Posterior cingulate gyrus (tissue), 11 donors: ENCODE measurements around the gene ACOX1.

Experiments
- DNase-seq, 10 donors: peaks; one replicate each; pipeline versions ENCODE4 v3.0.0 to v3.0.0-alpha.2; 2020 to 2021; ENCODE audit warnings: mixed read lengths in 3 of 10
- intact Hi-C: fragments of 100-400 bp; cut with DNase I; formaldehyde crosslinking; loops from one replicate; pipeline ENCODE4 v1.15.1; 2023

The ACOX1 gene

DNA sequence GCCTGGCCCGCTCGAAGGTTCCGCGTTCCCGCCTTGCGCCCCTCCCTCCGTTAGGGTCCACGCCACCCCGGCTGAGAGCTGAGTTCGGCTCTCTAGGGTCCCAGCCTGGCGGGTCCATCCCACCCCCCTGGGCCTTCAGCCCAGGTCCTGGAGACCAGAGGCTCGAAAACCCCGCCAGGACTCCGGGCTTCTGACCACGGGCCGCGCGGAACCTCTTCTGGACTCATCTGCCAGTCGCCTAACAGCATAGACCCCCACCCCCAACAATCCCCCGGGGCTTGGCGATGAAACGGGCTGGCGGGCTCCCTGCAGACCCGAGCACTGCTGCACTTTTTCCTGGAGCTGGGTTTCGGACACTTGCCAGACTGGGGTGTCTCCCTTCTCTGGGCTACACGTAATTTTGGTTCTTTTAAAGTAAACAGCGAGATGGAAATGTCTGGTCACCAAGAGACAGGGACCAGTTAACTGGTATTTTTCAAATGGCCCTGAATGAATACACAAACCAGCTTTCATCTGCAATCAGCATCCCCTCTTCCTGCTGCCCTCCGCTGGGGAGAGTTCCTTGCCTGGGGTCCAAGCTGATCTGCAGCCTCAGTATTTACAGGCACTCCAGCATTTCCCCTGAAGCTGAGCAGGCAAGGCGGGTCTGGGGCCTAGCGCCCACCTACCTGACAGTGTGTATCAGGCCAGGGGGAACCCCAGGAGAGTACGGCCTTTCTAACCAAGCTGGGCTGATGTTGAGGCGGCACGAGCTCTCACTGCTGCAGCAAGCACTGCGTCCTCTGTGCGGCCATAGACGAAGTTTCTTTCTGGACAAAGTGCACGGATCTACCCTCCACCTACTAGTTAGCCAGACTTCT lies 81.6 kb downstream of the ACOX1 start:
- intact Hi-C loops: loop anchor here (5.0 kb wide), 1 partner anchor 40 kb away; the partner anchor contains the start of gene WBP2
- peak in 1 of 10 donors; percentile 76 for DNase-seq

GRCh38 chr17:75896415-75897159 lies 82.4 kb downstream of the ACOX1 start, which contains the start of gene TRIM65:
Gene TRIM65 (minus strand): TSS chr17:75896951. CDS start chr17:75896937, 14 bp downstream.
- intact Hi-C loops: loop anchor here (5.0 kb wide), 1 partner anchor 39 kb away; the partner anchor contains the start of gene WBP2
- peak; percentile 72 to 97 (median 80) for DNase-seq

DNA sequence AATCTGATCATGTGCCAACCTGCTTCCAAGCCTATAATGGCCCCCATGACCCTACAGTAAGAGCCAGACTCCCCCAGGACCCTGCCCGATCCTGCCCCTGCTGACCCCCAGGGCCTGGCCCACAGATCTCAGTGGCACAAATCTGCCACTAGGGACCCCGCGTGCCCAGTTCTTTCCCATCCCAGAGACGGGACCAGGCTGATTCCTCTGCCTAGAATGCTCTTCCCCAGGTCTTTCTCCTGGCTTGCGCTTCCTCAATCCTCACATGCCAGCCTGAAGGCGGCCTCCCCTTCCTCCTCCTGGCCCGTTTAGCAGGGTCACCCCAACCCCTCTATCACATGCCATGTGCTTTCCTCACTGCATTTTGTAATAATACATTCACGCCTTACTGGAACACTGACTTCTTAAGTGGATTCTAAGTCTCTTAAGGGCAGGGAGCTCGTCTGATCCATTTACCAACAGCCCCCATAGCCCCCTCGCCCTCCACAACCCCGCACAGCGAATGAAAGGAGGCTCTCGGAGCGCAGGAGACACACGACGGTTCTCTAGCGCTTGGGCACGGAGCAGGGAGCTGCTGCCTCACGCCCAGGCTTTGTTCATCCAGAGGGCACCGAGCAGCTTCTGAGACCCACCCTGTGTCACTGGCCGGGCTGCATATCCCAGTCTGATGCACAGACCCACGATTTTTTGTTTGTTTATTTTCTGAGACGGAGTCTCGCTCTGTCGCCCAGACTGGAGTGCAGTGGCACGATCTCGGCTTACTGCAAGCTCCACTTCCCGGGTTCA lies 83.4 kb downstream of the ACOX1 start:
- intact Hi-C loops: loop anchor here (5.0 kb wide), 1 partner anchor 38 kb away; the partner anchor contains the start of gene WBP2
- DNase-seq: no peak

GRCh38 chr17:75894049-75894733 lies 84.8 kb downstream of the ACOX1 start:
- intact Hi-C loops: no loop called here
- no peak for DNase-seq

DNA sequence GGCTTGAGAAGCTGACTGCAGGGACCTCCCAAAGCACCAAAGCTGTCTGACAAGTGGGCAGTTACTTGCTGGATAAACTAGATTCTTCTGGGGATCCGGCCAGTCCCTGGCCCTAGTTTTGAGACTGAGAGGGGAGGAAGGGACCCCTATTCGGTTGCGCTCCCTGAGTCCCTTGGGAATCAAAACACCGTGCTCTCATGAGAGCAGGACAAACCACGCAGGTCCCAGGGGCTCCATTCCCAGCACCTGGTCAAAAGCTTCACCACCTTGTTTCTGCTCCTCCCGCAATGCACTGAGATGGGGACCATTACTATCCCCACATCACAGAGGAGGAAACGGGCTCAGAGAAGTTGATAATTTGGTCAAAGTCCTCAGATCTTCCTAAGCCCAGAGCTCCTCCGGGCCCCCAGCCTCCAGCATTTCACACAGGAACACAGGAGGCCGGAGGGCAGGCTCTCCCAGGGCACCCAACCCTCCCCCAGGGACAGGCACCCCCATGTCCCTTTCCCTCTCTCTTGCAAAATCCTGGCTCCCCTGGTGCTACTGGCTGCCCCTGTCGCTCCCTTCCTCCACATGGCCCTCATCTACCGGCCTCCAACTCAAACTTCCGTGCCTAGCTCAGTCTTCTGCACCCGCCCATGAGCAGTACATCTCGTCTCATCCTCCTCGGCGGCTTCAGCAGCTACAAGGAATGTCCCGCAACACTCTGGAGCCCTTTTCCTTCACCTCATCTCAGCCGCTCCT lies 85.5 kb downstream of the ACOX1 start:
- intact Hi-C loops: no loop called here
- no peak for DNase-seq

- peak in 1 of 10 donors; percentile 42 for DNase-seq
- intact Hi-C loops: no loop called here
These were observed 86.3 kb downstream of the ACOX1 start for GRCh38 chr17:75892556-75893224.

DNA sequence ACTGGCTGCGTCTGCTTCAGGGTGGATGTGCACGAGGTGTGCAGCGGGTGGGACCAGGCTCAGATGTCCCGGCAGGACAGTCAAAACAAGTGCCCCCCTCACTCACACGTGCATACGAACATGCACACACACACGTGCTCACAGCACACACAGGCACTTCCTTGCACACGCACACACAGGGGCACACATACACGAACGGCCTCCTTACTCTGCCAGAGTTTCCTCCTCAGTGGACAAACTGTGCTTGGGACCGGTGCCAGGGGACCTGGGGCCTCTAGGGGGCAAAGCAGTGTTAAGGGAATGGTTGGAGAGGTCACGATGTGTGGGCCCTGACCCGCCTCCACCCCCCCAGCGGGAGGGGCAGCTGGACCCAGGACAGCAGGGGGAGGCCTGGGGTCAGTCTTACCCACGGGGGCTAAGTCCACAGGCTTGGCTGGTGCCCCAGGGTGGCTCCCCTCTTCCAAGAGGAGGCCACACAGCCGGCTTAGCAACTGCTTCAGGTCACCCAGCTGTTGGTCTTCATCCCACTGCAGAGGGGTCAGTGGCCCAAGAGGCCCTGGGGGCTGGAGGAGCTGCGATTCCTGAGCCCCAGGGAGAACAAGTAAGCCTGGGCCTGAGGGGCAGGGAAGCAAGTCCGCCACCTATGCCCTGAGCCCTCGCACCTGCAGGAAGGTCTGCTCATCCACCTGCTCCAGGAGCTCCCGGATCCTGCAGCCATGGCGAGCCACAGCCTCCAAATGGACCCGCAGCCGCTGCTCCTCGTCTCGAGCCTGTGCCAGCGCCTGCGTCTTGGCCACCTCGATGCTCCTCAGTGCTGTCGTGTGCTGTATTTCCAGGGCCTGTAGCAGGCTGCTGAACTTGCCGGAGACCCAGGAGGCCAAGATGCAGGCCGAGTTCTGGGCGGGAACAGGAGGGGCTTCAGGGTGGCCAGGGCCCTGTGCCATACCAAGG lies 87.1 kb downstream of the ACOX1 start:
- intact Hi-C loops: no loop called here
- DNase-seq: peak in 1 of 10 donors; percentile 79
